ENCODE results near the gene CLSTN2.

The CLSTN2 gene

DNA sequence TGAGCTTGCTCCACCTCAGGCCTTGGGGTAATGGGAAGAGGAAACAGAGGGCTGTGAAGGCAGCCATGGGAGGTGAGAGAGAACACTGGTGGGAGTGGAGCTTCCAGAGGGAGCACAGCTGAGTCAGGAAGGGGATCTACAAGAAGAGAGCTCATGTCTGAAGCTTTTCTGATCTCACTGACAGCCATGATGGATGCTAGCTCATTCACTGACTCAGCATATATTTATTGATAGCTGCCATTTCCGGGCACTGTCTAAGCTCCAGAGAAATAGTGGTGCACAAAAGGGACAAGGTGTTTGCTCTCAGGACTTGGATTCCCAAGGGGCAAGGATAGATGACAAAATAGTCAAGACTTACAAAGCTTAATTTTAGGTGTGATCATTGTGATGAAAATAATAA lies 218.8 kb downstream of the CLSTN2 start:
- DNase-seq, result no peak

DNA sequence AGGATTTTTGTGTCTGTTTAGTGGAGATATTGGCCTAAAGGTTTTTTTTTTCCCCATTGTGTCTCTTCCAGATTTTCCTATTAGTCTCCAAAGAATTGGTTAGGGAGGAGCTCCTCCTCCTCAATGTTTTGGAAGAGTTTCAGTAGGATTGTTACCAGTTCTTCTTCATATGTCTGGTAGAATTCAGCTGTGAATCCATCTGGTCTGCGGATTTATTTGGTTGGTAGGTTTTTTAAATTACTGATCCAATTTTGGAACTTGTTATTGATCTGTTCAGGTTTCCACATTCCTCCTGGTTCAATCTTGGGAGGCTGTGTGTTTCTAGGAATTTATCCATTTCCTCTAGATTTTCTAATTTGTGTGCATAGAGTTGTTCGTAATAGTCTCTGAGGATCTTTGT lies 222.2 kb downstream of the CLSTN2 start:
- no peak for DNase-seq

DNA sequence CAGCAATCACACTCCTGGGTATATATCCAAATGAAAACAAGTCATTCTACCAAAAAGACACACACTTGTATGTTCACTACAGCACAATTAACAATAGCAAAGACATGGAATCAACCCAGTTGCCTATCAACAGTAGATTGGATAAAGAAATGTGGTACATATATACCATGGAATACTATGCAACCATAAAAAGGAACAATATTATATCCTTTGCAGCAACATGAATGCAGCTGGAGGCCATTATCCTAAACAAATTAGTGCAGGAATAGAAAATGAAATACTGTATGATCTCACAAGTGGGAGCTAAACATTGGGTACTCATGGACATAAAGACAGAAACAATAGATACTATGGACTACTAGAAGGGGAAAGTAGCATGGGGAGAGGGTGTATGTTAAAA lies 224.7 kb downstream of the CLSTN2 start:
- no peak for DNase-seq

DNA sequence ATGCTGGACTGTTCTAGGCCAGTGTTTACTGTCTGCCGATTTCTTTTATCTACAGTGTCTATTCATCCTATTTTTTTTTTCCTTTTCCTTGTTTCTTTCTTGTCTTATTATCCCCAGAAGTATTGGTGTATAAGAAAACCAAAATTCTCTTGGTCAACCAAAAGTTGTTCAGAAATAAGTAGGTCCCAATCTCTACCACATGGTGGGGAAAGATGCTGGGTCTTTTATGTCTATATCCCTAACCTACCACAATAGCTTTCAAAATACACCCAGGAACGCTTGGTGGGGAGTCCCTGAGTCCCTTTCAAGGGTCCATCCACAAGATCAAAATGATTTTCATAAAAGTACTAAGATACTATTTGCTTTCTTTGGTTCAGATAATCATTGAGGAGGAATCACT lies 225.6 kb downstream of the CLSTN2 start:
- no peak for DNase-seq

DNA sequence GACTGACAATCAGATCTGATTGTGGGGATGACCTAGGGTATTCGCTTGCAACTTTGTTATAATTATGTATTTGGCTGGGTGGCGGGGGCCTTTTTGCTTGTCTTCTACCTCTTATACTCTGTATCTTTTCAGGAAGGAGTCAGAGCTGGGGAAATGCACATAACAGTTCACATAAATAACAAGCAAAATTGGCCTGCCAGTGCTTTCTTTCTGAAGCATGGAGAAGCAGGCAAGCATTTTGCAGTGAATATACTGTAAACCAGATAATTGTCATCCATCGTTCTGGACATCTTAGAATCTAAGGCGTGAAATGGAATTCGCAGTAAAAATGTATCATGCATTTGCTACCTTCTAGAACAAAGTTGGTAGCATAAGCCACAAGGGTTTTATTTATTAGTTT lies 227.6 kb downstream of the CLSTN2 start:
- DNase-seq, result no peak

DNA sequence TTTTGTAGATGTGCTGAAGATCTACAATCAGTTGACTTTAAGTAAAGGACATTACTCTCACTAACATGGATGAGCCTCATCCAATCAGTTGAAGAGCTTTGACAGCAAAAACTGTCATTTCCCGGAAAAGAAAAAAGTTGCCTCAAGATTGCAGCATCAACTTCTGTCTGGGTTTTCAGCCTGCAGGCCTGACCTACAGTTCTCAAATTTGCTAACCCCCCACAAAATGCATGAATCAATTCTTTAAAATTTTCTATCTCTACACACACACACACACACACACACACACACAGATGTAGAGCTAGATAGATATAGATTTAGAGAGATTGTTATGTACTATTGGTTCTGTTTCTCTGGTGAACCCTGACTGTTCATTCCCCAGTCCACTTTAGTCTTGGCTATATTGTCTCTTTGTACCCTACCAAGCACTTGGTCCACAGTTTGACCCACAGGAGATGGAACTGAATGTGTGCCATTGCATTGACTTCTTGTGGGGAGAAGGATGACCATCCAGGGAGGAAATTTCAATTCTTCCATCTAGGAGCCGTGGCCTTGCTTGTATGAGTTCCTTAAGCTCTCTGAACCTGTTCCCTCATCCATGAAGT lies 228.3 kb downstream of the CLSTN2 start:
- DNase-seq, result no peak

DNA sequence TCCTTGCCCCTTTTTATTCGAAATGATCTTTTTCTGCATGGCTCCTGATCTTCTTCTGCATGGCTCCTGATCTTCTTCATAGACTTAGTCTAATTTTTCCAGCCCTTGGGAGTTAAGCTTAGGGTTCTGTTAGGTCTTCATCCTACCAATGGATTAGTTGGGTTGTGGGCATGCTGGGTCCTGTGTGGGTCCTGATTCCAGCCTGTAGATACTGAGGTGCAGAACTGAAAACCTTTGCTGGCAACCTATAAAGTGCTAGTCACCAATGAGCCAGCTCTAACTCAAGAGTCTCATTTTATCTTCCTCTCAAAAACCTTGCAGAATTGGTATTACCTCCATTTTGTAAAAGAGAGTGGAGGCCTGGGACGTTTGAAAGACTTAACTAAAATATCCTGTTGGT lies 229.2 kb downstream of the CLSTN2 start:
- DNase-seq, result no peak

DNA sequence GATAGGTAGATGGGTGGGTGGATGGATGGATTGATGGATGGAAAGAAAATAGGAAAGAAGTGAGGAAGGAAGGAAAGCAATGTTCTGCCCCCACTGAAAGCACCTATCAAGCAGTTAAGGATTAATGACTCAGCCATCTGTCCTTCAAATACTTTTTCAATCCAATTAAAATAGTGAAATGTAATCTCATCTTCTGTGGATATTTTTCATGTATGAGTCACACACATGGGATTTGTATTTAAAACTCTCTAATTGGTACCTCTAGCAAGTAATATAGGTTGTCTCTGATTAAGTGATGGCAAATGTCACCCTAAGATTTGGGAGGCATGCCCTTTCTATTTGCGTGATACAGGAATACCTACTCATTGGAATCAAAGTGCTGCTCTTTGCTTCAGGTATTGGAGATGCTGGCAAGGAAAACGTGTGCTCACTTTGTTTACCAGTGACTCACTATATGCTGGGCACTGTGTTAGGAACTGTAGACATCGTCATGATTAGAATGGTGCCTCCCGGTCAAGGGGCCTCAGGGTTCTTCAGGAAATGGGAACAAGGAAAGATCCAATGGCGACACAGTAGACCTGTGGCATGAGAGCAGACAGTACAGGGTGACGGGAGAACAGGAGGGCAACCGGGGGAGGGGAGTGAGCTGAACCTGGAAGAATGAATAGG lies 230.1 kb downstream of the CLSTN2 start:
- DNase-seq, result peak; percentile 29

DNA sequence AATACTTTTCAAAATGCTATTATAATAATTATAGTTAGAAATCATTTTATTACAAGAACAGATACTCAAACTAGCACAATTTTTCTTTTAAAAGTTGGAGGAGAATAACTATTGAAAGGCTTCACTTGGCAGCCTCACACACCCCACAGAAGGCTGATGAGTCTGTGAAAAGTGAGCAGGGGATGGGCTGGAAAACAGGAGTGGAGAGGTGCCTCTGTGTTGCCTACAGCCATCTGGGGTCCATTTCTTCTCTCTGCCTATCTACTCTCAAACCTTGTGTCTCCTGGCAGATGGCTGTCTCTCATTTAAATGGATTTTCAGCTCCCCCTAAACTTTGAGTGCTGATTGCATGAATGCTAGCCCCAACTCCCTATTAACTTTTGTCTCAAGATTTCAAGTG lies 230.8 kb downstream of the CLSTN2 start:
- no peak for DNase-seq

DNA sequence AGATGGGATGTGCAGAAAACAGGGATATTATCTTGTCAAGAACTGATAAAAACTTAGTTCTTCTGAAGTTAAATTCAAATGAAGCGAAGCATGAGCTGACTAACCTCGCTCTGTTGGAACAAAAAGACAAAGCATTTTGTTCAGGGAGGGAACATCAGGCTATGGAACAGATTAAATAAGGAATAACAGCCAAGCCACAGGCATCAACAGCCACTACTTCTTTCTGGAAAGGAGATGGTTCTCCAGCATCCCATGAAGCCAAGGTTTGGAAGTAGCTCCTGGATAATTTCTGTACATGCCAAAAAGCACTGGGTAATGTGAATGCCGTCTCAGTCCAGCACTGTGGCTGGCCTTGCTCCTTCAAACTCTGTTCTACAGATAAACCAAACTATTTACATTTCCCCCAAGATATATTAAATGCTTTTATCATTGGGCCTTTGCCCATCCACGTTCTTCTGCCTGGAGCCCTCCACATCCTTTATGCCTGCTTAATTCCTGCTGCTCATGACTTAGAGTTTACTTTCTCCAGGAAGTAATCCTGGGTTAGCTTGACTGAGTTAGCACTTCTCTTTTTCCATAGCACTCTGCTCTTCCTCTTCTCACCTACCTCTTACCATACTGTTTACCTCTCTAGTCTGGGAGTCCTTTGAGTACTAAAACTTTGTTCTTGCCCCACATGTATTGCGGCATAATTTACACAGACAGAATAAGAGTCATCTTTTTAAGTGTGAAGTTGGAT lies 232.0 kb downstream of the CLSTN2 start:
- no peak for DNase-seq

DNA sequence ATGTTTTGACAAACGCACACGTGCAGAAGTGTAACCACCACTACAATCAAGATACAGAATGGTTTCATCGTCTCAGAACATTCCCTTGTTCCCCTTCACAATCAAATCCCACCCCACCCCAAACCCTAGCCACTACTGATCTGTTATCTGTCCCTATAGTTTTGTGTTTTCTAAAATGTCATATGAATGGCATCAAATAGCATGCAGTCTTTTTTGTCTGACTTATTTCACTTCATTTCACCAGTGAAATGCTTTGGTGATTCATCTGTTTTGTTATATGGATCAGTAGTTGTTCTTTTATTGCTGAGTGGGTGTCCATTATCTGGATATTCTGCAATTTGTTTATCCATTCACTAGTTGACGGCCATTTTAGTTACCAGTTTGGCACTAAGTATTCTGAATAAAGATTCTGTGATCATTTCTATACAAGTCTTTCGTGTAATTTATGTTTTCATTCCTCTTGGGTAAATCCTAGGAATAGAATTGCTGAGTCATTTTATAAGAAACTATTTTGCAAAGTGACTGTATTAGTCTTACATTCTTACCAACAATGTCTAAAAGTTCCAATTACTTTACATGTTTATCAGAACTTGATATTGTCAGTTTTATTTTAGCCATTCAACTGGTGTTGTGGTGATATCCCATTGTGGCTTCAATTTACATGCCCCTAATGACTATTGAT lies 232.8 kb downstream of the CLSTN2 start:
- no peak for DNase-seq

DNA sequence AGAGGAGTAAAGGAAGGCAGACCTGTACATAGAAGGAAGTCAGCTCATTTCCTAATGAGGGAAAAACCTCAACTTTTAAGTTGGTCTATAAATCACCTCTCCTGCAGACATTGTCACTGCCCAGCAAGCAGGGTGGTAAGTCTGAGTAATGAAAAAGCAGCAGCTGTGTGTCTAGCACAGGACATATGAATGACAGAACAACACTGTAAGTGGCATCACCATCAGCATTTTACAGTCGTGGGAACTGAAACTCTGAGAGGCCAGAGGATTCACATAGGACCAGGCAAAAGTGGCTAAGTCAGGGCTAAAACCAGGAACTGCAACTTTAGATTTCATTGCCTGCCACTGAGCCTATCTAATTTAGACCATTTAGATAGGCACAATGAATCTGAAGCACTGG lies 235.6 kb downstream of the CLSTN2 start:
- no peak for DNase-seq

DNA sequence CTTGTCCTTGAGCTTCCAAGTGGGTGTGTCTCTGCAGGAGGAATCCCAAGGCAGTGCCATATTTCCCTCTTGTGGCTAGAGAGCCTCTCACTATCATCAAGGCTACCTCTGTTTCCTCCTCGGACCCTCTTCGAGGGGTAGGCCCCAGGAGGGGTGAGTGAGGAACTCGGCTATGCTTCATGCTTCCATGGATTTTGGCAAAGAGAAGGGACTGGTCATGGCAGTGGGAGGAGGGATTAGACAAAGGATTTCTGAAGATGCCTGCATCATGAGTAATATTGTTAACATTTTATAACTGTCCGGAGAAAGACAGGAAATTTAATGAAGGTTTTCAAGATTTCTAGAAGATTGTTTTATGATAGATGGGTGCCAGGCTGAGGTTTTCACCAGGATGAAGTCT lies 241.5 kb downstream of the CLSTN2 start:
- DNase-seq, result no peak

DNA sequence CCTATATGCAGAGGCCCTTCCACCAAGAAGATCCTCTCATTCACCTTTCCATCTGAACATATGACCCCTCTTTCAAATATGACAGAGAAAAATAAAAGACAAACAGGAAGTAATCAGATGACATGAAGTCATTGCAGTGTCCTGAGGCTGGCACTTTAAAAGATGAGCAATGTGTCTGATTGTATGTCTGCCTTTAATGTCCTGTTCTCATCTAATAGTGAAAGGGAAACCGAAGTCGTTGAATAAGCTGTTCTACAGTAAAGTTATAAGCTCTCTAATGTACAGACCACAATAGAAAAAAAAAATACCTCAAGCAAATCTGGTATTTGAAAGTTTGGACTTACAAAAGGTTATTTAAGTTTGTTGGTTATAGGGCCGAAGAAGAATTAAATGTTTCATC lies 243.0 kb downstream of the CLSTN2 start:
- DNase-seq, result no peak

DNA sequence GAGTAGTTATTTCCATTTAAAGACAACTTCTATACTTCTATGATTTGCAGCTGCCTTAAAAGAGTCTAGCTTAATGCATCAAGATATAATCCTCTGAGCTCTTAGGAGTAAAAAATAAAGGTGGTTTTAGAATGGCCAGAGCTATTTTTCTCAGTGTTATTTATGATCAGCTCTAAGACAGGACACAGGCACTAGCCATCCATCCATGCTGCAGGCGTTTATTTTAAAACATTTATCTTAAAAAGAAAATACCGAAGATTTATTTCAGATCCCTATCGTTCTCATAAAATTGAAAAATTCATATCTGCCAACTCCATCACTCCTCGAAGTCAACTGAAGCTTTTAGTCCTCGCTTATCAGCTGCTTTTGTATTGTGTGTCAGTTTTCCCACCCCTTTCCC lies 243.5 kb downstream of the CLSTN2 start:
- no peak for DNase-seq

DNA sequence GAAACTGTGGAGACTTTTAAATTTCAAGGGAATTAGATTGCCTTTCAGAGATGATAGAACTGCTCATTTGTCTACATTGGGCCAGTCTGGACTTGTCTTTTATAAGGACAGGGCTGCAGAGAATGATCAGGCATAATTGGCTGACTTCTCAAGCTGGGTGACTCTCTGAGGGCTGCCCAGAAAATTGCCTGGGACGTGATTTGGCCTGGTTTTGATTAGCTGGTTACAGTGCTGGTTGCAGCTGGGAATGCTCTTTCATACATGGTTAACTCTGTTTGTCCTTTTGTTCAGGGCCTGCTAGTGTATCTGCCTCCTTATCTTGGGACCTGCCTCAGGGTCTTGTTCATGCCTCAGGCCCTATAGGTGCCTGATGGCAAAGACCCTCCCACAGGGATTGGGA lies 245.6 kb downstream of the CLSTN2 start:
- DNase-seq, result no peak

DNA sequence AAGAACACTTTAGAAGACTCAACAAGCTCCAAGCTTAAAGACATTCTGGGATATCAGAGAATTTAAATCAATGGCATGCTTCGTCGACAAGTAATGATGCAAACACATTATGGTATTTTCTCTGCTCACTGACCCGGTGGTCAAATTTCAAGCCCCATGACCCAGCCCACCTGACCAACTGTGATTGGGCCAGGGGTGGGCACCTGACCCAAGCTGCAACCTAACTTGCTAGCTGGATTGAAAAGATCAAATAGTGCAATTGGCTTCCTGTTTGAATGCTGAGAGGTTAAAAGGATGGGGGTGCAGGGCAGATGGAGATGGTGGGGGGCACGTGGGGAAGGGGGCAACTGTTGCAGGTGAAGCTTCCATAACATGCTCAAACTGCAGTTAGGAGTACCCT lies 250.4 kb downstream of the CLSTN2 start:
- DNase-seq, result no peak

DNA sequence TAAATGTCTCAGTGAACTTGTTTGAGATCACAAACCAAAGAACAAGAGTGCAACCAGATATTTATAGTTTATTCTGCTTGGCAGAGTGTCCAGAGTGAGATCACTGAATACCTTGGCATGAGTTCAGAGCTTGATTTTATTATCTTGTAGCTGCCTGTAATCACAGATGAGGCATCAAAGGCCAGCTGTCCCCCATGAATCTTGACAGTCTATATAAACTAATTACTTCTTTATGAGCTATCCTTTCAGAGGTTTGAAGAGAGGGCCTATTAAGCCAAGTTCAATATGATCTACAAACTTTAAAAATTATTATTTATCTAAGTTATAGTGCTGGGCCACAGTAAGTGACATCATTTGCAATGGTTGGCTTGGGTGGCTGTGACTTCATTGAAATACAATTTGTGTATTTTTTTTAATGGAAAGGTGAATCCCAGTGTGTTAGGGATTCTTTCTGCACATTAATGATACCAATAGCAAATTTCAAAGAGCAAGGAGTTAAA lies 251.5 kb downstream of the CLSTN2 start:
- DNase-seq, result peak; percentile 44

DNA sequence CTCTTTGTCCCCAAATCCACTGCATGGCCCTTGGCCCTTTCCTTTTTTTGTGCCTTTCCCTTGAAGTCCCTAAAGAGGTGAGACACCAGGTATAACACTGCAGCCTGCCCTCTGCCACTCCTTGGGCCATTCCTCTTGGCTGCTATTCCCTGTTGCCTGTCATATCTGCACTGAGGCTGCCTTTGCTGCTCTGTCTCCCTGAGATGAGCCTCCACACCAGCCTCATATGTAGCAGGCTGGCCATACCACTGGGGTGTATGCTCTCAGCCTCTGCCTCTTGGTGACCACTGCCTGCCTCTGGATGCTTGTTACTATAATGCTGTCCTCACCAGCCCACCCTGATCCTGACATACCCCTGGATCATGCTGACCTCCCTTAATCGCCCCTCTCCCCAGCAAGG lies 252.0 kb downstream of the CLSTN2 start:
- DNase-seq, result no peak

DNA sequence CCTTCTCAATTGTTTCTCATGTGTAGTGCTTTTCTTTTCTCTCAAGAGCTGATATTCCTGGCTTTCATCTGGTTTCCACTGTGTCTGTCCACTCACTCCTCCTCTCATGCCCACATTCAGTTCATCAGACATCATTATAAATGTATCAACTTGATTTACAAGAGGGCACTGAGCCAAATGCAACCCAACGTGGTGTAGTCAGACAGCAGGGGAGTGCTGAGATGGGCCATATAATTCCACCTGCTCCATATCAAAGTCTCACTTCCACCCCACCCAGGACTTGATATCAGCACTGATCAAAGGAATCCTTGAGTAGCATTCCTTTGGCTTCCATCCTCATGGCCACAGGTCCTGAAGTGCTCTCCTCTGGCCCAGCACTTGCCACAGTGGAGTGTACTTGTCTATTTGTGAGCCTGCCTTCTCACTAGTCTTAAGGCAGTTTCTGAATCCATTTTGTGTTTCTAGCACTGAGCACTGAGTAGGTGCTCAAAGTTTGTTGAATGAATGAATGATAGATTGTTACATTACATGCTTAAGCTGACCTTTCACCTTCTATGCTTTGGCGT lies 252.8 kb downstream of the CLSTN2 start:
- no peak for DNase-seq

DNA sequence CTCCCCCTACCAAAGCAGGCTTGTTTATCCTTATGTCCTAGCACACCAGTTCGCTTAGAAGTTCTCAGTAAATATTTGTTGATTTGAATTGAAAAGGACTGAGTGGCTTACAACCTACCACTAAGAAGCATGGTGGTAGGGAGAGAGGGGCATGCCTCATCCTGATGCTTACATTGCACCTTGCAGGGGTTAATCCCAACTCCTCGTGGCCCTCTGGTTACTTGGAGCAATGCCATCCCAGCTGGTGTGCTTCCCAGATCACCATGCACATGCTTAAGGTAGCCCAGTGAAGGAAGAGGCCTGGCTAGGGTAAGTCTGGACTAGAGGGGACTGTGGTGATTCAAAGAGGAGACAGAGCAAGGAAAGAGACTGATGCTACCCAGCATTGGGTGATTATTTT lies 253.3 kb downstream of the CLSTN2 start:
- no peak for DNase-seq

DNA sequence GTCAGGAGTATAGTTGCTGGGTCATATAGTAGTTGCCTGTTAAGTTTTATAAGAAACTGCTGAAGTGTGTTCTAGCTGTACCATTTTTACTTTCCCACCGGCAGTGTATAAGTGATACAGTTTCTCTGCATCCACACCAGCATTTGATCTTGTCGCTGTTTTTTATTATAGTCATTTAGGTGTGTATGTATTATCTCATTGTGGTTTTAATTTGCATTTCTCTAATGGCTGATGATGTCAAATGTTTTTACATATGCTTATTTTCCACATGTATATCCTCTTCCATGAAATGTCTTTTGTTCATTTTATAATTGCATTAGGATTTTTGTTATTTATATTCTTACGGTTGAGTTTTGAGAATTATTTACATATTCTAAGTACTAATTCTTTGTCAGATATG lies 254.3 kb downstream of the CLSTN2 start:
- no peak for DNase-seq

DNA sequence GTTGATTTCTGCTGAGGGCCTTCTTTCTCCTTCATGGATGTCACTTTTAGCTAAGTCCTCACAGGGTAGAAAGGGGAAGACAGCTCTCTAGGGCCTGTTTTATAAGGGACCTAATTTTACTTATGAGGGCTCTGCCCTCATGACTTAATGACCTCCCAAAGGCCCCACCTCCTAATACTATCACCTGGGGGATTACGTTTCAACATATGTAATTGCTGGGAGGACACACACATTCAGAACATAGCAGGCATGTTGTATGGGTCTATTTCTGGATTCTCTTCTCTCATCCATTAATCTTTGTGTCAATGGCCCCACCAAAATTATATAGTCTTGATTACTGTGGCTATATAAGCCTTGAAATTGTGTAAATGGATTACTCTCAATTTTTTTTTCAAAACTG lies 255.0 kb downstream of the CLSTN2 start:
- no peak for DNase-seq
